HepG2 (cell line): ENCODE results near the gene SUN5. TPM values are rescaled to one million over a fixed set of nuclear protein-coding genes. Genes with fewer than 3 reads are reported as not detected.

Experiments
- ARID5B ChIP-seq: IDR thresholded peaks from 2 replicates; pipeline ENCODE4 v1.4.0; 2020; ENCODE audit warnings: mild to moderate bottlenecking, missing genetic modification reagents
- ELF3 ChIP-seq: IDR thresholded peaks from 2 replicates; pipeline ENCODE4 v1.6.1; 2016; ENCODE audit warnings: missing genetic modification reagents, missing compliant biosample characterization
- FOXA1 ChIP-seq, 2 experiments: fragments of 450-650 bp in 1 of 2; sonication (generic) in 1 of 2; formaldehyde crosslinking in 1 of 2; IDR thresholded peaks; 2 replicates each; pipeline versions ENCODE4 v1.4.0 to v1.6.1; 2016 to 2020; ENCODE audit warnings: missing genetic modification reagents in 1 of 2
- HES4 ChIP-seq: sonication (generic); formaldehyde crosslinking; IDR thresholded peaks from 2 replicates; pipeline ENCODE4 v1.9.0; 2021; ENCODE audit warnings: mild to moderate bottlenecking, missing genetic modification reagents, borderline replicate concordance
- LCORL ChIP-seq, 2 experiments: fragments of 450-650 bp in 1 of 2; sonication (generic) in 1 of 2; formaldehyde crosslinking in 1 of 2; IDR thresholded peaks; 2 replicates each; pipeline versions ENCODE4 v1.5.0 to v1.6.1; 2017 to 2020; ENCODE audit warnings: antibody characterized with exemption in 1 of 2, missing genetic modification reagents in 1 of 2
- PCBP1 ChIP-seq: fragments of 200-400 bp; formaldehyde crosslinking; IDR thresholded peaks from 2 replicates; pipeline ENCODE4 v1.6.1; 2017; ENCODE audit warnings: mild to moderate bottlenecking, low read depth, low read length, borderline replicate concordance
- RXRA ChIP-seq: sonication (generic); formaldehyde crosslinking; IDR thresholded peaks from 2 replicates; pipeline ENCODE4 v1.5.1; 2020; ENCODE audit warnings: missing genetic modification reagents
- SALL1 ChIP-seq: sonication (generic); formaldehyde crosslinking; IDR thresholded peaks from 2 replicates; pipeline ENCODE4 v1.8.0; 2022; ENCODE audit warnings: mild to moderate bottlenecking, missing genetic modification reagents
- SAP130 ChIP-seq: IDR thresholded peaks from 2 replicates; pipeline ENCODE4 v1.6.1; 2016; ENCODE audit warnings: low read depth
- SOX6 ChIP-seq, 2 experiments: fragments of 450-650 bp in 1 of 2; sonication (generic) in 1 of 2; formaldehyde crosslinking in 1 of 2; IDR thresholded peaks; 2 replicates each; pipeline versions ENCODE4 v1.4.0 to v1.6.1; 2017 to 2020; ENCODE audit warnings: antibody characterized with exemption in 1 of 2, mild to moderate bottlenecking in 1 of 2, missing genetic modification reagents in 1 of 2
- ZKSCAN1 ChIP-seq: fragments of 150-350 bp; IDR thresholded peaks from 2 replicates; pipeline ENCODE4 v1.6.1; 2014; ENCODE audit warnings: low read length
- ZNF256 ChIP-seq: sonication (generic); formaldehyde crosslinking; conservative IDR thresholded peaks from 2 replicates; pipeline ENCODE4 v1.4.0; 2020; ENCODE audit warnings: missing genetic modification reagents
- polyA plus RNA-seq, 8 experiments: library from polyadenylated mRNA; depleted of rRNA in 3 of 8; stranded (reverse) in 7 of 8; unstranded in 1 of 8; fragments of >200 nt; fragmentation: Illumina TruSeq in 4 of 8; extraction: Trizol in 4 of 8; gene quantifications; 2 replicates each; pipeline versions ENCODE4 v1.2.1 to v1.2.3, GENCODE V29; 2011 to 2016; ENCODE audit warnings: low read depth in 4 of 8, missing spikeins in 1 of 8, mixed read lengths in 1 of 8; ENCODE audit not compliant: insufficient read depth in 1 of 8
- total RNA-seq, 5 experiments: library from RNA; depleted of rRNA; stranded (reverse); fragments of >200 nt; fragmentation: Illumina TruSeq; extraction: Trizol; gene quantifications; 2 replicates each; pipeline ENCODE4 v1.2.3, GENCODE V29; 2016; ENCODE audit warnings: low read depth in 1 of 5

Gene SUN5
- total and polyA plus RNA-seq, 2 of the 13 experiments (the other 11 are each of a cell fraction or from before 2014, with no cell fraction given): not detected

GRCh38 chr20:32982617-32983458 is 21.4 kb downstream of the SUN5 start (continued):
- TF ChIP-seq ARID5B: peak; percentile 26; the same call in 1 of the 2 replicates
- TF ChIP-seq ZNF256 (CRISPR knock-in tag): no peak
- peak; percentile 38 for TF ChIP-seq RXRA (CRISPR knock-in tag)
- TF ChIP-seq SOX6 (IDR thresholded peaks at IDR 0.05): no peak
- TF ChIP-seq SOX6 (CRISPR knock-in tag; IDR thresholded peaks at IDR 0.05): no peak
- TF ChIP-seq ELF3 (CRISPR knock-in tag): 0 out of 2 replicates have a peak, but pooled peaks have one; percentile 25
- TF ChIP-seq FOXA1 (IDR thresholded peaks at IDR 0.05): no peak
- 0 out of 2 replicates have a peak, but pooled peaks have one; percentile 22 for TF ChIP-seq FOXA1 (CRISPR knock-in tag; IDR thresholded peaks at IDR 0.05)
- no peak for TF ChIP-seq HES4 (CRISPR knock-in tag)
- peak; percentile 64 for TF ChIP-seq ZKSCAN1
- 0 out of 2 replicates have a peak, but pooled peaks have one; percentile 15 for TF ChIP-seq SALL1 (CRISPR knock-in tag)
- TF ChIP-seq LCORL (IDR thresholded peaks at IDR 0.05): peak; percentile 63; the same call in 1 of the 2 replicates
- no peak for TF ChIP-seq LCORL (CRISPR knock-in tag; IDR thresholded peaks at IDR 0.05)
- 0 out of 2 replicates have a peak, but pooled peaks have one; percentile 27 for TF ChIP-seq SAP130 (CRISPR knock-in tag)
- TF ChIP-seq PCBP1: no peak
